Kidney epithelial cell (primary cell): Measurements from ENCODE around the gene KLHL17. TPM values are rescaled to one million over a fixed set of nuclear protein-coding genes. Genes with fewer than 3 reads are reported as not detected.

Experiments used
- DNase-seq: peaks from one replicate; pipeline ENCODE4 v3.0.0-alpha.2; 2010; ENCODE audit warnings: low read depth
- H3K27me3 ChIP-seq: 2 replicates; pipeline ENCODE4 v1.6.0; 2011; ENCODE audit warnings: low read length; ENCODE audit not compliant: control insufficient read depth, insufficient read depth
- H3K36me3 ChIP-seq: 2 replicates; pipeline ENCODE4 v1.5.1; 2011; ENCODE audit warnings: low read length; ENCODE audit not compliant: control insufficient read depth, insufficient read depth
- H3K4me3 ChIP-seq: 2 replicates; pipeline ENCODE4 v1.5.1; 2011; ENCODE audit warnings: low read depth, mild to moderate bottlenecking, control low read depth, low read length
- total RNA-seq: library from RNA; depleted of rRNA; stranded (reverse); fragments of >200 nt; gene quantifications from 2 replicates; pipeline ENCODE4 v1.2.3, GENCODE V29; 2015
- TF ChIP-seq, protein P1 (sequence below): IDR thresholded peaks from 2 replicates; pipeline ENCODE4 v1.5.1; 2011; ENCODE audit warnings: mild to moderate bottlenecking, moderate library complexity, low read length, control low read depth, inconsistent platforms; ENCODE audit not compliant: insufficient read depth, poor library complexity, severe bottlenecking

Gene KLHL17
- total RNA-seq, 1 donor from 2014 or later = 21.4 TPM

DNA sequence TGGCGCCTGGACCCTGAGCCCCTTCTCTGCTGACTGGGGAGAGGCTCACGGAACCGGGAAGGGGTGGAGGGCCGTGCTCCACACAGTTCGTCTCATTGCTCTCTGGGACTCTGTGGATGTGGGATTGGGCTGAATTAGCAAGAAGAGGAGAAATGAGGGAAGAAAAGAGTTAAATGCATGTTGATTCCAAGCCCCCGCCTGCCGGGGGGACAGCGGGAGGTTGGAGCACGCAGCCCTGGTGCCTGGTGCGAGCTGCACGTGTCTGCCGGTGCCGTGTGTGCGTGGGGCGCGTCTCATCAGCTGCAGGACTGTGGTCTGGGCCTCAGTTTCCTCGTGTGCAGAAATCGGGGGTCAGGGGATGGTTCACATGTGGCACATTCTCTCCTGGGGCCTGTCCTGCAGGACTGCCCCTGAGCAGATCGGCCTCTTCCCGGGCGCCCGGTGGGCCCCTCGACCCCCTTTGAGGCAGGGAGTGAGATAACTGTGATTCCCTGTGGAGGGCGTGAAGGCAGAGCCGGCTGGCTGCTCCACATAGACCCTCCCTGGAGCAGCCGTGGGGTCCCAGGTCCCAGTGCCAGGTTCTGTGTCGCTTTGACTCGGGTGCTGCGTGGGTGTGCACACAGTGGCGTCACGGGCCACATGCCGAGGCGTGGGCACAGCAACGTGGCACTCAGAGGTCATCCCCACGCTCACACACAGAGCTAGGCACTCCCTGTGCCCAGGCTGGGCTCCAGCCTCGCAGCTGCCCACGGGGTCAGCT, 25.2 kb upstream of the KLHL17 start:
- no peak overlapping the region for H3K4me3 ChIP-seq
- TF ChIP-seq, protein P1, sequence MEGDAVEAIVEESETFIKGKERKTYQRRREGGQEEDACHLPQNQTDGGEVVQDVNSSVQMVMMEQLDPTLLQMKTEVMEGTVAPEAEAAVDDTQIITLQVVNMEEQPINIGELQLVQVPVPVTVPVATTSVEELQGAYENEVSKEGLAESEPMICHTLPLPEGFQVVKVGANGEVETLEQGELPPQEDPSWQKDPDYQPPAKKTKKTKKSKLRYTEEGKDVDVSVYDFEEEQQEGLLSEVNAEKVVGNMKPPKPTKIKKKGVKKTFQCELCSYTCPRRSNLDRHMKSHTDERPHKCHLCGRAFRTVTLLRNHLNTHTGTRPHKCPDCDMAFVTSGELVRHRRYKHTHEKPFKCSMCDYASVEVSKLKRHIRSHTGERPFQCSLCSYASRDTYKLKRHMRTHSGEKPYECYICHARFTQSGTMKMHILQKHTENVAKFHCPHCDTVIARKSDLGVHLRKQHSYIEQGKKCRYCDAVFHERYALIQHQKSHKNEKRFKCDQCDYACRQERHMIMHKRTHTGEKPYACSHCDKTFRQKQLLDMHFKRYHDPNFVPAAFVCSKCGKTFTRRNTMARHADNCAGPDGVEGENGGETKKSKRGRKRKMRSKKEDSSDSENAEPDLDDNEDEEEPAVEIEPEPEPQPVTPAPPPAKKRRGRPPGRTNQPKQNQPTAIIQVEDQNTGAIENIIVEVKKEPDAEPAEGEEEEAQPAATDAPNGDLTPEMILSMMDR = no peak
- peaks cover 74% of the 10 kb centered on the region for H3K27me3 ChIP-seq
- DNase-seq = no peak
- H3K36me3 ChIP-seq = no peaks in the 10 kb centered on the region

DNA sequence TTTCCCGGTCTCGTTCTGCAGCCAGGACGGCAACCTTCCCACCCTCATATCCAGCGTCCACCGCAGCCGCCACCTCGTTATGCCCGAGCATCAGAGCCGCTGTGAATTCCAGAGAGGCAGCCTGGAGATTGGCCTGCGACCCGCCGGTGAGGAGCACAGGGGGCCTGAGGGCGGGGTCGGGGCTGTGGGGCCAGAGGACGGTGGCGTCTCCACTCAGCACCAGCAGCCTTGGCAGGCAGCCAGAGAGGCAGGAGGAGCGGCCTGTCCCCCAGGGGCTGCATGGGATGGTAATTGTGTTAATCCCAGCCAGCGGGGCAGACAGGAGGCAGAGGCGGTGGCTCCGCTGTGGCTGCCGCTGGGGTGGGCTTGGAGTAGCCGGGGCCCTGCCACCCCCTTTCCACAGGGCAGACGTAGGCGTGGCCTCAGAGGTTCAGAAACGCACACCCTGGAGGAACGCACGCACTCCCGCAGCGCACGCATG, 24.6 kb upstream of the KLHL17 start:
- no peaks in the 10 kb centered on the region for H3K36me3 ChIP-seq
- H3K27me3 ChIP-seq = peaks cover 68% of the 10 kb centered on the region
- no peak for DNase-seq
- TF ChIP-seq, protein P1 = no peak
- no peak overlapping the region for H3K4me3 ChIP-seq

DNA sequence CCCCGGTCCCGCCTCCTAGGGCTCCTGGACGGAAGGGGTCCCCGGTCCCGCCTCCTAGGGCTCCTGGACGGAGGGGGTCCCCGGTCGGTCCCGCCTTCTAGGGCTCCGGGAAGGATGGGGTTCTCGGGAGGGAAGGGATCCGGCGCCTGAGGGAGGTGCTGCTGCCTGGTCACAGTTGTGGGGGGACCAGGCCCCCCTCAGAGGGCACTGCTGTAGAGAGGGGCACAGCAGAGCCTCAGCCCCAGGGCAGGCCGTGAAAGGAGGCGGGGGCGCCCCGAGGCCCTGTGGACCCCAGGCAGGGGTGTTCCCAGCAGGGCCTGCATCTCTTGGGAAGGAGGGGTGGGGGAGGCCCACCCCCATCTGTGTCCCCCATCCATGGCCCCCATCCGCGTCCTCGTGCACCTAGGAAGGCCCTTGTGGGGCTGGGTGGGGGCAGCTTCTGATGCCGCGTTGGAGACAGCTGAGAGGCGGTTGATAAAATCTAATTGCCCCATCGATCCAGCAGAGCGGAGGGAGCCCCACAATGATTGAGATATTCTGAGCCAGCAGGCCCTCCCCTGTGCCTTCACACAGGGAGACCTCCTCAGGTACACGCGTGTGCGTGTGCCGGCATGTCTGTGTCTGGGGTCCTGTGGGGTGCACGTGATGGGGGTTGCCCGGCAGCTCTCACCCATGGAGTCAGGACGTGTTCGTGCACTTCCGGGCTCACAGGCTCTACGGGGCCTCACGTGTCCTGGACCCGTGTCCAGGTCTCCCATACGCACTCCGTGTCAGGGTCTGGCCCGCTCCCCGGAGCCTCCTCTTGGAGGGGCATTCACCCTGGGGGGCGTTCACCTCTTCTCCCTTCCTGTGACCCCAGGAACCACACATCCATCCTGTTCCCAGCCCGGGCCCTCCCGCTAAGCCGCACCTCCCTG, 23.8 kb upstream of the KLHL17 start:
- Histone ChIP-seq H3K27me3 (peaks cover 60% of the 10 kb centered on the region), H3K4me3 (no peak overlapping the region), H3K36me3 (no peaks in the 10 kb centered on the region)
- TF ChIP-seq, protein P1 = no peak
- DNase-seq = no peak

GRCh38 chr1:937521-937920, 22.9 kb upstream of the KLHL17 start:
- DNase-seq = no peak
- no peaks in the 10 kb centered on the region for H3K36me3 ChIP-seq
- TF ChIP-seq, protein P1 = no peak
- no peak overlapping the region for H3K4me3 ChIP-seq
- H3K27me3 ChIP-seq = peaks cover 56% of the 10 kb centered on the region

DNA sequence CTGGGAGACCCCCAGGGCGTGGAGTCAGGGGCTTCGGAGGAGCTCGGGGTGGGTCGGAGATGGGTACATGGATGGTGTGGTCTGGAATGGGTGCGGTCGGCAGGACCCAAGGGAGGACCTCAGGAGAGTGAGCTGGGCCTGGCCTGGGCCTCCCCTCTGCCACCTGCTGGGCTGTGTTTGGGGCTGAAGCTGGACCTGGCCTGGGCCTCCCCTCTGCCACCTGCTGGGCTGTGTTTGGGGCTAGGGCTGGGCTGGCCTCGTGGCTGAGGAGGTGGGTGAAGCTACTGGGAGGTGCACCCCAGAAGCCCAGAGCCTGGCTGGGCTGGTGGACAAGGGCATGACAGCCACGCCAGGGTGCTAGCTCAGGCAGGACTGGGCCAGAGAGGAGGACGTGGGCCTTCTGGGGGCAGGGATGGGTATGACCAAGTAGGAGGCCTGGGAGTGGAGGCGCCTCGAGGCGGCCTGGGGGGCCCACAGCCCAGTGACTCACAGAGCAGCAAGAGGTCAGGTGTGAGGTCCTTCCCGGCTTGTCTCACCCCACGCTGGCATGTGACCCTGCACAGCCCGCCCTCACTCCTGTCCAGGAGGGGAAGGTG, 22.2 kb upstream of the KLHL17 start:
- Histone ChIP-seq H3K27me3 (peaks cover 53% of the 10 kb centered on the region), H3K4me3 (no peak overlapping the region), H3K36me3 (no peaks in the 10 kb centered on the region)
- TF ChIP-seq, protein P1 = peak; percentile 78
- no peak for DNase-seq
